ENCODE data around the gene NRG2.

GRCh38 chr5:139906661-139907060 lies 136.4 kb downstream of the NRG2 start:
- TF ChIP-seq TAF1 (IDR thresholded peaks at IDR 0.05; ENCODE audit: borderline replicate concordance, insufficient read depth, low read length): no peak
- no peak for TF ChIP-seq POLR2AphosphoS5 (IDR thresholded peaks at IDR 0.05; ENCODE audit: low read depth, low read length)

Measured in PFSK-1 (cell line).